GM19452 (cell line): ENCODE data around the gene SAP30BP.

ENCODE experiments used
- ATAC-seq: cut with Tn5 transposase; IDR thresholded peaks from one replicate; pipeline ENCODE4 v1.9.1; 2021; ENCODE audit not compliant: unreplicated experiment

SAP30BP gene

GRCh38 chr17:75646638-75646992 lies 20.5 kb upstream of the SAP30BP start:
- ATAC-seq: no peak

- ATAC-seq: no peak
Observed at GRCh38 chr17:75647061-75647460, 20.1 kb upstream of the SAP30BP start.

- no peak for ATAC-seq
Observed at GRCh38 chr17:75647921-75648320, 19.2 kb upstream of the SAP30BP start.

GRCh38 chr17:75649687-75650086 lies 17.5 kb upstream of the SAP30BP start:
- ATAC-seq: no peak

GRCh38 chr17:75650874-75651273 lies 16.3 kb upstream of the SAP30BP start:
- no peak for ATAC-seq

- no peak for ATAC-seq
Observed at GRCh38 chr17:75652341-75652740, 14.8 kb upstream of the SAP30BP start.

- no peak for ATAC-seq
Observed at GRCh38 chr17:75652934-75653549, 14.1 kb upstream of the SAP30BP start.

- ATAC-seq: no peak
Observed at GRCh38 chr17:75654176-75654575, 13.0 kb upstream of the SAP30BP start.

GRCh38 chr17:75658237-75658636 lies 8.9 kb upstream of the SAP30BP start:
- ATAC-seq: no peak

- no peak for ATAC-seq
Observed at GRCh38 chr17:75661531-75661930, 5.6 kb upstream of the SAP30BP start.

GRCh38 chr17:75662511-75662910 lies 4.6 kb upstream of the SAP30BP start:
- ATAC-seq: no peak

GRCh38 chr17:75664099-75664549 lies 3.0 kb upstream of the SAP30BP start:
- ATAC-seq: peak; percentile 69

- ATAC-seq: no peak
Observed at GRCh38 chr17:75665981-75666380, 1.2 kb upstream of the SAP30BP start.

GRCh38 chr17:75667825-75668224 lies 687 bp downstream of the SAP30BP start:
- no peak for ATAC-seq

GRCh38 chr17:75668489-75668888 lies 1.4 kb downstream of the SAP30BP start:
- no peak for ATAC-seq

GRCh38 chr17:75670868-75671267 lies 3.7 kb downstream of the SAP30BP start:
- ATAC-seq: no peak

- ATAC-seq: no peak
Observed at GRCh38 chr17:75672011-75672410, 4.9 kb downstream of the SAP30BP start.

GRCh38 chr17:75673487-75673886 lies 6.3 kb downstream of the SAP30BP start:
- no peak for ATAC-seq

GRCh38 chr17:75676461-75676860 lies 9.3 kb downstream of the SAP30BP start:
- no peak for ATAC-seq

- ATAC-seq: no peak
Observed at GRCh38 chr17:75679706-75680211, 12.6 kb downstream of the SAP30BP start.

- ATAC-seq: no peak
Observed at GRCh38 chr17:75680431-75680830, 13.3 kb downstream of the SAP30BP start.

- ATAC-seq: no peak
Observed at GRCh38 chr17:75681289-75681688, 14.2 kb downstream of the SAP30BP start.

- no peak for ATAC-seq
Observed at GRCh38 chr17:75683583-75683982, 16.4 kb downstream of the SAP30BP start.
